Mucosa of descending colon (tissue), 3 donors: ENCODE results near the gene IRX6. TPM values are rescaled to one million over a fixed set of nuclear protein-coding genes. Genes with fewer than 3 reads are reported as not detected.

Experiments
- total RNA-seq, 3 donors: library from RNA; stranded (reverse); fragmentation: NEBNext Ultra II Directional in 2 of 3; extraction: Animal tissue kit (Norgen Biotek cat#: 25700) in 2 of 3; gene quantifications; one replicate each; pipeline versions ENCODE4 v1.2.1 to v1.2.4, GENCODE V29; 2021 to 2023
- donor health status: DM: no; HTN: no; CAD: no; lungs with moderate emphysema.
- donor health status: DM: no; HTN: no; CAD: no.
- donor health status: DM: no; HTN: yes; CAD: no.

Gene IRX6
- total RNA-seq, 3 donors from 2014 or later, result 0.13 TPM; not detected in 2

Other genes with a start within 250 kb of the IRX6 start
- gene MMP2, start 155.0 kb downstream of the IRX6 start, total RNA-seq, result 100 to 1,000 TPM in 2 of 3 donors, 10 to 100 TPM in 1; 30.1 to 193 (median 153) TPM
- gene LPCAT2, start 184.9 kb downstream of the IRX6 start, total RNA-seq, result 10 to 100 TPM; 11.3 to 22.1 (median 13.8) TPM
- under 1 TPM; 0.41 to 0.60 (median 0.51) TPM for gene CAPNS2, start 242.5 kb downstream of the IRX6 start, total RNA-seq